ENCODE data around the gene LDLR.
A peak's percentile ranks its signal among the peaks of the same experiment; 100 is the strongest.
"Not testable (repeated sequence)": the region's sequence is repeated elsewhere in the genome, so short reads cannot be mapped to it uniquely, and the experiment has no call there.

The LDLR gene

GRCh38 chr19:11142528-11143171 lies 53.4 kb downstream of the LDLR start:
- DNase-seq: no peak

DNA sequence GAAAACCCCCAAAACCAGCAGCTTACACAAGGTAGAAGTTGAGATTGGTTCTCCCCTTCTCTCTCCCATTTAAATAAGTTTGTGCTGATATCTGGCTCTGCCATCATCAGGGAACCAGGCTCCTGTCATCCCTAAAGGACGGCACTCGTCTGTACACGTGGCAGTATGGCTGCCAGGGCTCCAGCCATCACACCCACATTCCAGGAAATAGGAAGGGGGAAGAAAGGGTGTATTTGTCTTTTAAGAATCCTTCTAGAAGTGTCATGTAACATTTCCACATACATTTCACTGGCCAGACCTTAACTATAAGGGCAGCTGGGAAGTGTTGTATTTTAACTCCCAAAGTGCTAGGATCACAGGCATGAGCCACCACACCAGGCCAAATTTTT lies 56.3 kb downstream of the LDLR start:
- no peak for DNase-seq

- DNase-seq: no peak
These were observed 58.7 kb downstream of the LDLR start for GRCh38 chr19:11148001-11148400.

GRCh38 chr19:11151181-11151580 lies 61.9 kb downstream of the LDLR start:
- DNase-seq: no peak

GRCh38 chr19:11152318-11153062 lies 63.2 kb downstream of the LDLR start:
- DNase-seq: no peak

DNA sequence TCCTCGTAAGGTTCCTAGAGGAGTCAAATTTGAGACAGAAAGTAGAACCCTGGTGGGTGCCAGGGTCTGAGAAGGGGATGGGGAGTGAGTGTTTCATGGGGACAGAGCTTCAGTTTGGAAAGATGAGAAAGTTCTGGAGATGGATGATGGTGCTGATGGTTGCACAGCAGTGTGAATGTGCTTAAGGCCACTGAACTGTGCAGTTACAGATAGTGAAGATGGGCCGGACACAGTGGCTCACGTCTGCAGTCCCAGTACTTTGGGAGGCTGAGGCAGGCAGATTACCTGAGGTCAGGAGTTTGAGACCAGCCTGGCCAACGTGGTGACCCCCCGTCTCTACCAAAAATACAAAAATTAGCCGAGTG lies 65.4 kb downstream of the LDLR start:
- no peak for DNase-seq

DNA sequence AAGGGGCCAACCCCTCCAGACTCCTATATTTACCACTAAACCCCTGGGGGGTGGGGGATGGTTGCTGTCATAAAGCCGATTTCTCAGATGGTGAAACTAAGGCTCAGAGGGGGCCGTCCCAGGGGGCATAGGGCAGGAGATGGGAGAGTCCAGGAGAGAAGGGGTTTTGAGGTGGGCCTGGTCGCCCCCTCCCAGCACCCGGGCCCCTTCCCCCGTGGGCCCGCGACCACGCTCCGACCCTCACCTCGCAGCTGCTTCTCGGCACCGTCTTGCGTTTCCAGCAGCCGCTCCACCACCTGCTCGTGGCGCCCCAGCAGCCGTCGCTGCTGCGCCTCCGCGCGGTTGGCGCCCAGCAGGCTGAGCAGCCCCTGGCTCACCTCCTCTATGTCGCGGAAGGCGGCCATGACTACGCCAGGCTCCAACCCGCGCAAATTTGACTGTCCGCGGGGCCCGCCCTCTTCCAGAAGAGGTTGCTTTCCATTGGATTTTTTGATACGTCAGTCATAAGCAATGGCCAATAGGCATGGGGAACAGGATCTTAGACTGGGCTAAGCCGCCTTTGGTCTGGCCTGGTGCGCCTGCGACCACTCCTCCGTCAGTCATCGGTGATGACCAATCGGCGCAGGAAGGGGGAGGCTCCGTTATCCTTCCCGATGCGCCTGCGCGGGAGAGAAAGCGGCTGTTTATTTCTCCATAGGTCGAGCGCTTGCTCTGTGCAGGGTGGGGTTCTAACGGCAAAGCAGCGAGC lies 66.3 kb downstream of the LDLR start, which contains the start of gene SPC24:
SPC24 (minus strand) TSS at position 410 of the 748 bp plus-strand sequence; CDS start at position 404, 6 bp downstream.
- peak; percentile 89 for DNase-seq

DNA sequence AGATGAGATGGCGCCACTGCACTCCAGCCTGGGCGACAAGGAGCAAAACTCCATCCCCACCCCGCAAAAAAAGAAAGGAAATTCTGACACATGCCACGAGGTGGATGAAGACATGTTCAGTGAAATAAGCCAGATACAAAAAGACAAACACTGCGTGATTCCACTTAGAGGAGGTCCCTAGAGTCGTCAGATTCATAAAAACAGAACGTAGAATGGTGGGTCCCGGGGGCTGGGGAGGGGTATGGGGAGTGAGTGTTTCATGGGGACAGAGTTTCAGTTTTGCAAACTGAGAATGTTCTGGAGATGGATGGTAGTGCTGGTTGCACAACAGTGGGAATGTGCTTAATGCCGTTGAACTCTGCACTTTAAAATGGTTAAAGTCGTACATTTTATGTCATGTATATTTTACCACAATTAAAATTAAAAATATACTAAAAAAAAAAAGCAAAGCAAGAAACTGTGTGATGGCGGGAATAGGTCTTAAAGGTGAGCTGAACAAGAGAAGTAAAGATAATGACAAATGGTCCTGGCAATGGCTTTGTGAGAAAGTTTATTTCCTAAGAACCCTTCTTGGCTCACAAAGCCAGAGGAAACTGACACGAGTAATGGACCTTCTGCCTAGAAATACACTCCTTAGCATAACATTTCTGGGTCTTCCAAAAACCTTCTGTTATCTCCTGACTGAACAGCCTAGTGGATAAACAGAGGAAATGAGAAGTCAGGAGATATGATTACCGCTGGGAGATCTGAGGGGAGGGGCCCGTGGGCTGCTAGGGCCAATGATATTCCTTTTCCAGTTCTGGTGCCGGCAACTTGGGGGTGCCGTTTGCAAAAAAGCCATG lies 70.6 kb downstream of the LDLR start:
- no peak for DNase-seq

DNA sequence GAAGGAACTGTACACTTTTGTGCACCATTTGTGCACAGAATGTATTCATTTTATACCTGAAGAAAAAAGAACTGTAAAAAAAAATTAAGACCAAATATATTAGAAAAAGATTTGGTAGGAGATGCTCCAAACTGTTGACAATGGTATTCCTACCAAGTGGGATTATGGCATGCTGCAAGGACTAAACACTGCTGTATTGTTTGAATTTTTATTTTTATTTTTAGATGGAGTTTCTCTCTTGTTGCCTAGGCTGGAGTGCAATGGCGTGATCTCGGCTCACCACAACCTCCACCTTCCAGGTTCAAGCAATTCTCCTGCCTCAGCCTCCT lies 71.1 kb downstream of the LDLR start:
- not testable (repeated sequence) for DNase-seq

DNA sequence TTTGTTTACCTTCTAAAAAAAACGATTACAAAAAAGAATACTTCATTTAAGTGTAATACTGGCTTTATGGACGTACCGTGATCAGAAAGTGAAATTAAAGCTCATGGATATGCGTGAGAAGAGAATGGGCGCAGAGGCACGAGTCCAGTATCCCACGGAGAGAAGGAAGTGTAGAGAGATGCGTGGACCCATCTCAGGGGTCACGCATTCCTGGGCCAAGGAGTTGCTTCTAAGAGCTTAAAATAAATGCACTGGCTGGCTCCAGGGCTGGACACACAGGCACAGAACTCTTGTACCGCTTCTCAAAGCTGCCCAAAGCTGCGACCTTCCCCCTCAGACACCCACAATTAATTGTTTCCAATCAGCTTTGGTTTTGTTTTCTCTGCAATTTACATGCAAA lies 75.0 kb downstream of the LDLR start:
- no peak for DNase-seq

DNA sequence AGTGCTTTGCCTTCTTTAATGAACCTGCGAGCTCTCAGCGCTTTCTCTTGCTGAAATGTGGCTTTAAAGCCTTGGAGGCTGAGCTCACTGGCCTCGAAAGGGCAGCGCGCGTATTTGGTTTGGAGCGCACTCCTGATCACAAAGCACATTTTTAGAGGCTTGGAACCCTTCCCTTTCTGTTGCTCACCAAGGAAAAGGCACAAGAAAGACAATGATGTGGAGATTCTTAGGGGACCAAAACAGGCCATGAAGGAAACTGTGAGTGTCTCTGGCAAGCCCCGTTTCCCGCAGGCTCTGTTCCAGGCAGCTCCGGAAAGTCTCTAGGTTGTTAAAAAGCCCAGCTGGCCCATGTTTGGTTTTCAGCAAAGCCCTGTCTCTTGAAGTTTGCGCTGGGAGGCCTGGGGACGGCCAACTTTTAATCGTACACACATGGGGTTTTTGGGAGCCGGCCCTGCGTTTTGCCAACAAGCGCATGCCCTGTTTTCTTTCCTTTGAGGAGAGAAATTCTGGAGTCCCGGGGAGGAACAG lies 75.7 kb downstream of the LDLR start:
- DNase-seq: no peak

GRCh38 chr19:11165486-11166030 lies 76.3 kb downstream of the LDLR start:
- no peak for DNase-seq

DNA sequence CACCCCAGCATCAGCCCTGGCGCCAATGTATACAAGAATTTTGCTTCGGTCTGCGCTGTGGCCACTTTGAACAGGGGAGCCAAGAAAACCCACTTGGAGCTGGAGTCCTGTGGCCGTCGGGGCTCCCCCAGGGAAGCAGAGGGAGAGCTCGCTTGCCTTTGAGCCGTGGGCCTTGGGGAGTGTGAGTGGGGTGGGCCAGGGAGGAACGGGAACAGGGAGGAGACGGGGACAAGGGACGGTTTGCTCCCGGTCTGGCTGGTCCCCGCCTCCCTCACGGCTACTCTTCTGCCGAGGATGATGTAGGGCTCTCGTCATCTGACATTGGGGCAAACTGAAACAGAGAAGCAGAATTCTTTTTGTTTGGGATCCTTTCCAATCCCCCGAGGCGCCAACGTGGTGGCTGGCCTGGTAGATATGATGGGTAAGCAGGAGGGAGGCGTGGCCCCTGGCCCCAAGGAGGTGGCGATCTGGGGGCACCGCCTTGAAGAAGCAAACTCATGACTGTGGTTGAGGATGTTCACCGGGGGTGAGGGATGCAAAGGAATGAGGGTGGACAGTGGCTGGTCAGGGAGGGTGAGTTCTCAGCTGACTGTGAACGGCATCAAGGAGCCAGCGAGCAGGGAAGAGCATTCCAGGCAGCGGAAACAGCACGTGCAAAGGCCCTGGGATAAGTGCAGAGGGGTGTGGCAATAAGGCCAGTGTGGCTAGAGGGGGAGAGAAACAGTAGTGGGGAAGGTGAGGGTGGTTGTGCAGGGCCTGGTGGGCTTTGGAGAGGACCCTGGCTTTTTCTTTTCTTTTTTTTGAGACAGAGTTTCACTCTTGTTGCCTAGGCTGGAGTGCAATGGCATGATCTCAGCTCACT lies 77.2 kb downstream of the LDLR start:
- DNase-seq: no peak

GRCh38 chr19:11168568-11168967 lies 79.3 kb downstream of the LDLR start:
- DNase-seq: no peak

DNA sequence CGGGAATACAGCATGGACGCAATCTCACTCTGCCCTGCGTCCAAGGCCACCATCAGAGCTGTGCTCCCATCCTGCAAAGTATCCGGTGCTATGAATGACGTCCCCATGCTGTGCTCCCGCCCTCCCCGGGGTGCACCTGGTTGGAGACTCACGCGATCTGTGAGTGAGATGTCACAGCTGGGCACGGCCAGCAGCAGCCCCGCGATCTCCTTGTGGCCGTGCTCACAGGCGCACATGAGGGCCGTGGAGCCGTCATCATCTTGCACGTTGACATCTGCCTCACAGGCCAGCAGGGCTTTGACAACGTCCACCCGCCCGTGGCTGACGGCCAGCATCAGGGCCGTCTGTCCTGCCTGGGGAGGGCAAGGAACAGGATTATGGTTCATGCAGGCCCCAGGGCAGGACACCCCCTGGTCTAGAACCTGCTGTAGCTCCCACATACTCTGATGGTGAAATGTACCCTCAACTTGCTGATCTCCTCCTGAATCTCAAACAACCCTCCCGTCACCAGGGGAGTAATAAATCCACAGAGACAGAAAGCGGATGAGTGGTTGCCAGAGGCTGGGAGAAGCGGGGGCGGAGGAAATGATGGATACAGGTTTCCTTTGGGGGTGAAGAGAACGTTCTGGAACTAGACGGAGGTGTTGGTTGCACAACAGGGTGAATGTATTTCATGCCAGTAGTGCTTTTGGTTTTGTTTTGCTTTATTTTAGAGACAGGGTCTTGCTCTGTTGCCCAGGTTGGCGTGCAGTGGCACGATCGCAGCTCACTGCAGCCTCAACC lies 80.8 kb downstream of the LDLR start:
- DNase-seq: no peak

DNA sequence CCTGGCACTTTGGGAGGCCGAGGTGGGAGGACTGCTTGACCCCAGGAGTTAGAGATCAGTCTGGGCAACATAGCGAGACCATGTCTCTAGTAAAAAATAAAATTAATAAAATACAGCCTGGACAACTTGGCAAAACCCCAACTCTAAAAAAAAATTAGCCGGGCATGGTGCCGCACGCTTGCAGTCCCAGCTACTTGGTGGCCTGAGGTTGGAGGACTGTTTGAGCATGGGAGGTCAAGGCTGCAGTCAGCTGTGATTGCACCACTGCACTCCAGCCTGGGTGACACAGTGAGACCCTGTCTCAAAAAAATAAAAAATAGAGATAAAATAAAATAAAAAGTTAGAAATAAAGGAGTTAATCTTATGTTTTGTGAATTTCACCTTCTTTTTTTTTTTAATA lies 81.9 kb downstream of the LDLR start:
- no peak for DNase-seq

DNA sequence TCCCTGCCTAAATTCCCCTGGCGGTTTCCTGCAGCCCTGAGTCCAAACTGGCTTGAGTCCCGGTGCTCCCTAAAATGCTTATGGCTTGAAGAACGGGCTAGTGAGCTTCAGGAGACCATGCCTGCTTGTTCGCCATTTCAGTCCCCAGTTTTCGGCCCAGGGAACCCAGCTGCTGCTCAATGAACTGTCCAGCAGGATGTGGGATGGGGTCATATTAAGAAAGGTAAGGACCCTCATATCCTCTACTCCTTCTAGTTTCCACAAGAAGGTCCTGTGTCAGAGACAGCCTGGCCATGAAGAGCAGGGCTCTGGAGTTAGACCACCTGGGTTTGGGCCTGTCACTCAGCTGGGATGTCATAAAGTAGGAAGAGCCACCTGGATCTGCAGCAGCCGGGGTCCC lies 83.3 kb downstream of the LDLR start:
- no peak for DNase-seq

DNA sequence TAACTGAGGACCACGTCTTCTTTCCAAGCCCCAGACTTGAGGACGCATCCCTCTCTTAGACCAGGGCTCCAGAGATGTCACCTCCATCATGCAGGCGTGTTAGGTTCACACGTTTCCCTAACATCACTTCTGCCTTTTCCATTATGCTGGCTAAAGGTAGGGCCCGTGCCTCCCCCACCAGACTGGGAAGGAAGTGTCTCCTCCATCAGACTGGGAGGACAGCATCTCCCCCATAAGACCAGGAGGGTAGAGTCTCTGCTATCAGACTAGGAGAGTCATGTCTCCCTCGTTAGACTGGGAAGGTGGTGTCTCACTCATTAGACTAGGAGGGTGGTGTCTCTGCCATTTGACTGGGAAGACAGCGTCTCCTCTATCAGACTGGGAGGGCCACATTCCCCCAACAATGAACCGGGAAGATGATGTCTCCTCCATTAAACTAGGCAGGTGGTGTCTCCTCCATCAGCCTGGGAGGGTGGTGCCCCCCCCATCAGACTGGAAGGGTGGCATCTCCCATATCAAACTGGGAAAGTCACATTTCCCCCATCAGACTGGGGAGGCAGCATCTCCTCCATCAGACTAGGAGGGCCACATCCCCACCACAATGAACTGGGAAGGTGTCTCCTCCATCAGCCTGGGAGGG lies 84.4 kb downstream of the LDLR start:
- DNase-seq: no peak

DNA sequence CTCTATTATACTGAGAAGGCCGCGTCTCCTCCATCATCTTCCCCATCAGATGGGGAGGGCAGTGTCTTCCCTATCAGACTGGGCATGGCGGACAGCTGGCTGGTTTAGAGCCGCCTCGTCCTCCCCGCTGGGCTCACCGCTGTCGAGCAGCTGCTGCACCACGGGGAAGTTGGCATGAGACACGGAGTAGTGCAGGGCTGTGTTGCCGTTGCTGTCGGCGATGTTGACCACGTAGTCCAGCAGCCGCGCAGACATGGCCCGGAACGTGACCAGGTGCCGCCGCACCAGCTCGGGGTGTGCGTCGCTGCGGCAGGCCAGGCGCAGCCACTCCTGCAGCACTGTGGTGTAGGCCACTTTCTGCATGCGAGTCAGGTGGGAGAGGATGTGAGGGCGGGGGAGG lies 85.1 kb downstream of the LDLR start:
- no peak for DNase-seq

DNA sequence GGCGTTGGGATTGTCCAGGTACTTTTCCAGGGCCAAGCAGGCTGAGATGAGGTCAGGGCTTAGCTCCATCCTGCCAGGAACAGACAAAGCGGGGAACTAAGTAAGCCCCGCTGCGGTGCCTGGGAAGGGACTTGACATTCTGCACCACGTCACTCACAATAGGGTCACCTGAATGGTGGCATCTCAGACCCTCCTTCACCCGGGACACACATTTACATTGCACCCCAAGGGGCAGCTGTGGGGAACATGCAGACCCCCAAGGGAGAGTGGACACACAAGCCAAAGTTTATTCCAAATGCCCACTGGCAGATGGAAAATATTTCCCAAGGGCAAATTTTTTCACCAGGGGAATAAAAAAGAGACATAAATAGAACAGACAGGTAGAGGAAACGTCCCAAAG lies 86.7 kb downstream of the LDLR start:
- DNase-seq: no peak
